Stomach smooth muscle (tissue), 2 donors: Measurements from ENCODE around the gene AGBL1.

ENCODE experiments used
- H3K27ac ChIP-seq: one replicate; pipeline ENCODE4 v1.7.0; 2013; ENCODE audit warnings: mild to moderate bottlenecking, low read length, inconsistent platforms
- H3K27me3 ChIP-seq, 2 donors: one replicate each; pipeline ENCODE4 v1.7.0; 2013; ENCODE audit warnings: low read length in 2 of 2; ENCODE audit not compliant: insufficient read depth in 2 of 2, control insufficient read depth in 1 of 2
- H3K36me3 ChIP-seq, 2 donors: one replicate each; pipeline ENCODE4 v1.7.0; 2013; ENCODE audit warnings: low read length in 2 of 2; ENCODE audit not compliant: control insufficient read depth in 2 of 2, insufficient read depth in 2 of 2
- H3K4me1 ChIP-seq: one replicate; pipeline ENCODE4 v1.7.0; 2013; ENCODE audit warnings: low read length; ENCODE audit not compliant: control insufficient read depth, insufficient read depth
- H3K4me3 ChIP-seq, 2 donors: one replicate each; pipeline ENCODE4 v1.7.0; 2013; ENCODE audit warnings: low read length in 2 of 2
- H3K9ac ChIP-seq, 2 donors: one replicate each; pipeline ENCODE4 v1.7.0; 2013; ENCODE audit warnings: low read length in 2 of 2, mild to moderate bottlenecking in 1 of 2
- H3K9me3 ChIP-seq, 2 donors: one replicate each; pipeline ENCODE4 v1.7.0; 2013; ENCODE audit warnings: low read length in 2 of 2; ENCODE audit not compliant: control insufficient read depth in 2 of 2
- donor health status: healthy.
- donor health status: Pancreatic carcinoma.

Gene AGBL1

DNA sequence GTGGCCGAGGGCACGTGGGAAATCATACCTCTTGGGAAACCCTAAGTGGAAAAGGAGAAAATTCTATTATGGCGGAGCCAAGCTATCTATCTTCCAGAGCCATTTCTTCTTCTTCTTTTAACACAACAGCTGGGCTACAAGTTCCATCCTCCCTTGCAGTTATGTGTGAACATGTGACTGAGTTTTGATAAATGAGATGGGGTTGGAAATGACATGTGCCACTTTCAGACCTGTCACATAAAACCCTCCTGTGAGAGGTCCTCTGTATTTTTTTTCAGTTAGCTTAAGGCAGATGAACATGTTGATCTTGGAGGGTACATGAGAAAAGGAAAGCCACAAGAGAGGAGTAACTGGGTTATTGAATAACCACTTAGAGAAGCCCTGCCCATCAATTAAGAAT, 47.9 kb downstream of the AGBL1 start:
- Histone ChIP-seq H3K4me1 (no peaks in the 10 kb centered on the region), H3K9ac (no peak overlapping the region), H3K27ac (no peak overlapping the region), H3K4me3 (no peak overlapping the region), H3K9me3 (no peaks in the 10 kb centered on the region), H3K27me3 (no peaks in the 10 kb centered on the region), H3K36me3 (no peaks in the 10 kb centered on the region)

DNA sequence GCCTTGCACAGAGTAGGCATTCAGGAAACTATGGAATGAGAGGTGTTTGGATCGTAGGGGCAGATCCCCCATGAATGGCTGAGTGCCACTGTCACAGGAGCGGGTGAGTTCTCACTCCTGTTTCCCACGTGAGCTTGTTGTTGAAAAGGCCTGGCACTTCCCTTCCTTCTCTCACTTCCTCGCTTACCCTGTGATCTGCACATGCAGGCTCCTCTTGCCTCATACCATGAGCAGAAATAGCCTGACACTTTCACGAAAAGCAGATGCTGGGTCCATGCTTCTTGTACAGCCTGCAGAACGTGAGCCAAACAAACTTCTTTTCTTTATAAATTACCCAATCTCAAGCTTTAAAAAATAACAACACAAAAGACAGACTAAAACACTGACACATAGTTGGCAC, 55.4 kb downstream of the AGBL1 start:
- Histone ChIP-seq H3K27ac (no peak overlapping the region), H3K27me3 (no peaks in the 10 kb centered on the region), H3K36me3 (no peaks in the 10 kb centered on the region), H3K4me3 (no peak overlapping the region), H3K9ac (no peak overlapping the region), H3K9me3 (no peaks in the 10 kb centered on the region), H3K4me1 (no peaks in the 10 kb centered on the region)

DNA sequence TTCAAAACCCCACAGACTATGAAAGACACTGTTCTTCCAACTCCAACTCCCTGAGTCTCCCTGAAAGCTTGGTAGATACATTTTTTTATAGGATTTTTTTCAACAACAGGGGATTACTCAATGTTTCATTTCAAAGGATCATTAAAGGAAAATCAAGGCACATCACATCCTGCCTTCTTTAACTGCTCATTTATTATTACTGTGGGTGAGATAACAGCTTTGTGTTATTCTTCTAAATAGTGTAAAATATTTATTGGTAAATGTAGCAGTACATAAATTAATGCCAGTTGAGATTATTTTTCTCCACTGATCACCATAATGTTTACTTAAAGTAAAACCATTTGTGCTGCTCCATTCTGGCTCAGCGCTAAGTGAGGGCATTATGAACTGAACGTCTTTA, 57.2 kb downstream of the AGBL1 start:
- Histone ChIP-seq H3K9ac (no peak overlapping the region), H3K27me3 (no peaks in the 10 kb centered on the region), H3K4me3 (no peak overlapping the region), H3K36me3 (no peaks in the 10 kb centered on the region), H3K9me3 (no peaks in the 10 kb centered on the region), H3K4me1 (no peaks in the 10 kb centered on the region), H3K27ac (no peak overlapping the region)

DNA sequence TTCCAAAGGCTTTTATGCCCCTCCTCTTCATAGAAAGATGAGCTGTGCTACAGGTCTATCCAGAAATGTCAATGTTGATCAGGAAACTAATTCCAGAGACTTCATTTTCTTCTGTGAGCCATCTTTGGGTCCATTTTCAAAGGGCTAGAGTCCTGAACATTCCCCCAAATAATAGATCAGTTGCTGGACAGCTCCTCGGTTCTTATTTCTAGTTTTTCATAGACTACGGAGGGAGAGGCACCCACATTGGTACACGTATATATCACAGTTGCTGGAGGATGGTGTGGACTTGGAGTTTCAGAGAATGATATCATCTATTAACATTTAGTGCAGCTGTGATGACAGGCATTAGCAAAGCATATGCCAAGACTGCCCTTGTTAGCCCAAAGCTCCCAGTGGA, 59.1 kb downstream of the AGBL1 start:
- no peaks in the 10 kb centered on the region for H3K4me1 ChIP-seq
- no peak overlapping the region for H3K4me3 ChIP-seq
- no peak overlapping the region for H3K27ac ChIP-seq
- no peaks in the 10 kb centered on the region for H3K36me3 ChIP-seq
- no peak overlapping the region for H3K9ac ChIP-seq
- H3K27me3 ChIP-seq: no peaks in the 10 kb centered on the region
- no peaks in the 10 kb centered on the region for H3K9me3 ChIP-seq

DNA sequence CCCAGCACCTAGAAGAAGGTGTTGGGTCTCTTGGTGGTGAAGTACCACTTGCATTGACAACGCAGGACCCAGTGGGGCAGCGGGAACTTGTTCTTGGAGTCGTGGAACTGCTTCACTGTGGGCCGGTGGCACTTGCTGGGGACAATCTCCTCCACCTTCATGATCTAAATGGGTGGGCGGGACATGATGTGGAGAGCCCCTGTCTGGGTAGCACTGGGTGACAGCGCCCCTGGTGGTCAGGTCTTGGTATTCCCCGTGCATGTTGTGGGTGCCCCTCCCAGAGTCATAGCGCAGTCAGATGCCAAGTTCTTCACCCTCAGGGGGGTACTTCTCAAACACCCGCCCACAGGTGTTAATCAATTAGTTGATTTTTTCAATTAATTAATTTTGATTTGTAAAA, 60.2 kb downstream of the AGBL1 start:
- H3K9me3 ChIP-seq: peaks cover 0 to under 1% of the 10 kb centered on the region in 2 donors
- H3K27me3 ChIP-seq: no peaks in the 10 kb centered on the region
- no peak overlapping the region for H3K9ac ChIP-seq
- no peaks in the 10 kb centered on the region for H3K4me1 ChIP-seq
- no peaks in the 10 kb centered on the region for H3K36me3 ChIP-seq
- no peak overlapping the region for H3K27ac ChIP-seq
- no peak overlapping the region for H3K4me3 ChIP-seq

DNA sequence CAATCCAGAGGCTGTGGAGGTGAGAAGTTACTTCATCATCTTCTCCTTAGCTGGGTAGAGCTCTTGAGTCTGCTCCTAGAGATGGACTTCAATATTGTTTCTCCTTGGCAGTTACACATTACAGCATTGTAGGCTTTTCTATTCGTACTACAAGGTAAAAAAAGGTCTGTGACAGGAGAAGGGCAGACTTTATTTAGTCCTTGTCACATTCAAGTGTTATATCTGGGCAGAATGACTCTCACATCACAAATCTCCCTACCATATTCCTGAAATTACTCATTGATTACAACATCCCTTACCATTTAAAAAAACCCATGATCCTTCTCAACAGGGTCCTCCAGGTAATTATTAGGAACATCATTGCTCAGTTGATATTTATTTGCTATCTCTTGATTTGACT, 75.0 kb downstream of the AGBL1 start:
- Histone ChIP-seq H3K4me3 (no peak overlapping the region), H3K36me3 (no peaks in the 10 kb centered on the region), H3K27ac (no peak overlapping the region)

DNA sequence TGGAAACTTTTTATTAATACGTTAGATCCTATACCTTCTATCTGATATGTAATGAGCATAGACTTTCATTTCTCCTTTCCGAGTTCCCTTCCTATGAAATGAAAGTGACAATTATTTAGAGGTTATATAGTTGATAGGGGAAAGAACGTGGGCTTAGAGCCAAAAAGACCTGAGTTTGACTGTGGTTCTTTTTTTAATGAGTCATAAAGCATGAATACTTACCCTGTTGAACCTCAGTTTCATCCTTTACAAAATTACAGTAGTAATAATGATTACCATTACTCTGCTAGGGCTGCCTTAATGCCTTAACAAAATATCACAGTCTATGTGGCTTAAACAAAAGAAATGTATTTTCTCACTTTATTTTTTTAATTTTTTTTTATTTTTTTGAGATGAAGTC, 75.9 kb downstream of the AGBL1 start:
- Histone ChIP-seq H3K9me3 (no peaks in the 10 kb centered on the region), H3K9ac (no peak overlapping the region), H3K27me3 (no peaks in the 10 kb centered on the region), H3K27ac (no peak overlapping the region), H3K36me3 (no peaks in the 10 kb centered on the region), H3K4me3 (no peak overlapping the region), H3K4me1 (no peaks in the 10 kb centered on the region)

More for the DNA sequence above, 75.0 kb downstream of the AGBL1 start:
- H3K9me3 ChIP-seq: no peaks in the 10 kb centered on the region
- no peaks in the 10 kb centered on the region for H3K27me3 ChIP-seq
- H3K4me1 ChIP-seq: no peaks in the 10 kb centered on the region
- no peak overlapping the region for H3K9ac ChIP-seq

DNA sequence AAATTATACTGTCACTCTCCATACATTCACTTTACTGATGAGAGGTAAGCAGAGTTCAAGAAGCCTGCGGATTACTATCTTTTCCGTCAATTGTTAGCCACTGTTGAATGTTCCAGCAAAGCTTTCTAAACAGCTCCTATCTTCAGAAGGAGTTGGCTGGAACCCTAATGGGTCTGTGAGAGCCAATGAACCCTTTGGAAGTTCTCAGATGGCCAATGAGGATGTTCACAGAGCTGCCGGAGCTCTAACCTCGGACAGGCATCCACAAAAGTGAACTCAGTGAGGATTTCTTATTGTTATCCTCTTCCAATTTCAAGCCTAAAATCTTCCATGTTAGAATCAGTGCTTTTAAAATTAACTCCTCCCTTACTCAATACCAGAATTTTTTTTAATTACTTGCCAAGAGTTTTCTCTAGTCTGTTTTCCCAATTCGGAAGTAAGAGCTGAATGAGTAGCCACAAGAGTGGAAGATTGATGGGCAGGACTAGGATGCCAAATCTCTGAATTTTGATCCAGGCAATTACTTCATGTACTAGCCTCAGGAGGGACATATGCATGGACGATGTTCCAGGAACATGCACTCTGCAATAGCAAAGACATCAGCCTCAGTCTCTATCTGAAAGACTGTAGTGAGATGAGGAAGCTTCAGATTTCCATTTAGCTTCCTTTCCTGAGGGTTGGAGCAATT, 78.1 kb downstream of the AGBL1 start:
- H3K9ac ChIP-seq: no peak overlapping the region
- H3K4me3 ChIP-seq: no peak overlapping the region
- H3K27me3 ChIP-seq: no peaks in the 10 kb centered on the region
- H3K36me3 ChIP-seq: no peaks in the 10 kb centered on the region
- no peaks in the 10 kb centered on the region for H3K4me1 ChIP-seq
- H3K9me3 ChIP-seq: no peaks in the 10 kb centered on the region
- H3K27ac ChIP-seq: no peak overlapping the region

DNA sequence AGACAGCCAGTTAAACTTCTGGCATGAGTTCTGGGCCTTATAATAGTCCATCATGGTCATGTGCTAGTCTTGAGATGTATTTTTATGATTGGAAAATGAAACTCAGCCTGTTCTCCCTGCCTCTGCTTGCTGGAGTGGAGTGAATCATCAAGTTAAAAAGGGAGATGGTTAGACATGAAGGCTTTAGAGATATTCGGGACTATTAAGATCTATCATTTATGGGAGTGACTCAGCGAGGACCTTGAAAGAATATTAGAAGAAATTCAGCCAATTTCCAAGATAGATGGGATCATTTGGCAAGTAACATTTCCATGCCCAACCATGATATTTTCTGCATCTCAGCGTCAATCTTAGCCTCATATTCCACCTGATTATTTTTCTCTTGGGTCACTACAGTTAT, 79.8 kb downstream of the AGBL1 start:
- H3K27me3 ChIP-seq: no peaks in the 10 kb centered on the region
- no peak overlapping the region for H3K9ac ChIP-seq
- no peaks in the 10 kb centered on the region for H3K36me3 ChIP-seq
- H3K27ac ChIP-seq: no peak overlapping the region
- H3K4me1 ChIP-seq: peaks cover 4% of the 10 kb centered on the region
- no peaks in the 10 kb centered on the region for H3K9me3 ChIP-seq
- no peak overlapping the region for H3K4me3 ChIP-seq

DNA sequence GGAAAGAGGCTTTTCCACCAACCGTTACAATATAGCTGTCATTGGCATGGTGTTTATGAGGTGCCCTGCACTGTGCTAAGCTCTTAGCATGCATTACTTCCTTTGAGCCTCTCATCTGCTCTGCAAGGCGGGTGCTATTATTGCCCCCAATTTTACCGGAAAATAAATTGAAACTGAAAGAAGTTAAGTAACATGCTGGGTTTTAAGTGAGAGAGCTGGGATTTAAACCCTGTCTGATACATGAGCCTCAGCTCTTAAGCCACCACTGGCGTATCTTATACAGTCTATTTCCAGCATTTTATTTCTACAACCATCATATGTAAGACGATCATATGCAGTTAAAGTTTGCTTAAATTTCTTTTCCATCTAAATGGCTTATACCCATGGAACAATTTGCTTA, 81.6 kb downstream of the AGBL1 start:
- H3K27ac ChIP-seq: no peak overlapping the region
- no peak overlapping the region for H3K9ac ChIP-seq
- H3K27me3 ChIP-seq: no peaks in the 10 kb centered on the region
- H3K4me3 ChIP-seq: no peak overlapping the region
- no peaks in the 10 kb centered on the region for H3K9me3 ChIP-seq
- peaks cover 4% of the 10 kb centered on the region for H3K4me1 ChIP-seq
- H3K36me3 ChIP-seq: no peaks in the 10 kb centered on the region

DNA sequence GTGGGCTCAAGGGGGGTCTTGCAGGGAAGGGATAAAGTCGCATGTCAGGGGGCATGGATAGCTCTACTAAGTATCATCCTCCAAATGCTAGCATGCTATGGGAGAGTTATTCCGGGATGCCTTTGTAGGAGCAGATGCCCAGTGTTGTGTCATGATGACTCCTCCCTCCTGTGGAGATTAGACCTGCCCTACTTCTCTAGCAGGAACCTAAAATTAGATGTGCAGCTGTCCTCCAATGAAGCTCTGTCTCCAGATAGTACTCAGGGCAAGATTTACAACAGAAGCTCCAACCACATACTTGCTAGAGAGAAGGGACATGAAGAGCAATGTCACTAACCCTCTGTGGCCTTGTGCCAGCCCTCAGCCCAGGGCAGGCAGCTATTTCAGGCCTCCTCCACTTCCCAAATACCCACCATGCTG, 82.5 kb downstream of the AGBL1 start:
- no peak overlapping the region for H3K9ac ChIP-seq
- H3K4me1 ChIP-seq: peaks cover 4% of the 10 kb centered on the region
- H3K36me3 ChIP-seq: no peaks in the 10 kb centered on the region
- H3K4me3 ChIP-seq: no peak overlapping the region
- no peaks in the 10 kb centered on the region for H3K9me3 ChIP-seq
- H3K27ac ChIP-seq: no peak overlapping the region
- no peaks in the 10 kb centered on the region for H3K27me3 ChIP-seq
